HCT116 (cell line): ENCODE results near the gene GFPT2. TPM values are rescaled to one million over a fixed set of nuclear protein-coding genes. Genes with fewer than 3 reads are reported as not detected.

Experiments used
- ATAC-seq: fragments of 200-7000 bp; cut with Tn5 transposase; 2 replicates; pipeline ENCODE4 v1.9.1; 2020; ENCODE audit warnings: mild to moderate bottlenecking, moderate library complexity
- BruUV-seq: library from RNA; stranded (reverse); fragments of 400-500 nt; replicated peaks from 2 replicates; lab custom pipeline; 2021; lab: Mats Ljungman, UMichigan
- CTCF ChIA-PET: fragments of 300-600 bp; sonication (Branson Sonifier 250); formaldehyde crosslinking; loops from one replicate; lab custom pipeline; 2021; ENCODE audit warnings: antibody characterized with exemption; lab: Charles Lee
- POLR2A ChIA-PET: fragments of 300-600, 350-600 bp; sonication (Branson Sonifier 250); formaldehyde crosslinking; loops from one replicate; lab custom pipeline; 2021; ENCODE audit warnings: antibody characterized with exemption; lab: Charles Lee
- RAD21 ChIA-PET, 2 experiments: fragments of 300-600 bp; sonication (Branson Sonifier 250); formaldehyde crosslinking; loops; one replicate each; lab custom pipeline; 2023; ENCODE audit warnings: low total read pairs in 2 of 2; ENCODE audit not compliant: uncharacterized antibody in 2 of 2, unreplicated experiment in 2 of 2, low non-redundant PET in 1 of 2; lab: Charles Lee
- DNase-seq: peaks from one replicate; pipeline ENCODE4 v3.0.0-alpha.2; 2010; ENCODE audit warnings: low read depth, low spot score
- H2AFZ ChIP-seq: fragments of 200-600 bp; shearing (Covaris generic), sonication (generic); 2 replicates; pipeline ENCODE4 v1.6.1; 2017; ENCODE audit warnings: low read depth, mixed run types, mixed read lengths, antibody characterized with exemption, low read length; ENCODE audit not compliant: poor library complexity, severe bottlenecking
- H3K27ac ChIP-seq: 2 replicates; pipeline ENCODE4 v1.5.1; 2012; ENCODE audit warnings: low read depth, low read length
- H3K27me3 ChIP-seq: fragments of 200-600 bp; sonication (generic); 2 replicates; pipeline ENCODE4 v1.6.1; 2016; ENCODE audit warnings: mixed run types, low read length, mixed read lengths; ENCODE audit not compliant: insufficient read depth
- H3K36me3 ChIP-seq, 2 experiments: fragments of 200-500 bp in 1 of 2; fragments of 200-600 bp in 1 of 2; sonication (Bioruptor generic) in 1 of 2; sonication (generic) in 1 of 2; 2 replicates each; pipeline versions ENCODE4 v1.5.1 to v1.6.1; 2014 to 2016; ENCODE audit warnings: low read length in 2 of 2, inconsistent platforms in 1 of 2, mixed read lengths in 1 of 2, mixed run types in 1 of 2; ENCODE audit not compliant: insufficient read depth in 2 of 2, control insufficient read depth in 1 of 2
- H3K4me1 ChIP-seq, 2 experiments: fragments of 200-600 bp in 1 of 2; sonication (generic) in 1 of 2; 2 replicates each; pipeline versions ENCODE4 v1.5.1 to v1.6.1; 2012 to 2017; ENCODE audit warnings: low read length in 2 of 2, inconsistent platforms in 1 of 2, mild to moderate bottlenecking in 1 of 2, mixed read lengths in 1 of 2, mixed run types in 1 of 2, moderate library complexity in 1 of 2; ENCODE audit not compliant: insufficient read depth in 2 of 2, control insufficient read depth in 1 of 2
- H3K4me2 ChIP-seq: fragments of 200-600 bp; sonication (generic); 2 replicates; pipeline ENCODE4 v1.6.1; 2017; ENCODE audit warnings: mixed run types, low read length, mixed read lengths
- H3K4me3 ChIP-seq, 2 experiments: fragments of 200-600 bp in 1 of 2; sonication (generic) in 1 of 2; replicated peaks in 1 of 2; 2 replicates each; pipeline ENCODE4 v1.5.1; 2011 to 2016; ENCODE audit warnings: low read length in 2 of 2, control low read depth in 1 of 2, low read depth in 1 of 2, mild to moderate bottlenecking in 1 of 2, mixed read lengths in 1 of 2, mixed run types in 1 of 2
- H3K79me2 ChIP-seq: fragments of 200-600 bp; sonication (generic); 2 replicates; pipeline ENCODE4 v1.6.1; 2017; ENCODE audit warnings: mild to moderate bottlenecking, mixed run types, low read length, moderate library complexity, mixed read lengths; ENCODE audit not compliant: insufficient read depth
- H3K9ac ChIP-seq: fragments of 200-600 bp; sonication (generic); 2 replicates; pipeline ENCODE4 v1.6.1; 2016; ENCODE audit warnings: low read length, mixed read lengths
- H3K9me2 ChIP-seq: fragments of 200-600 bp; sonication (generic), shearing (Covaris generic); 2 replicates; pipeline ENCODE4 v1.6.1; 2017; ENCODE audit warnings: mixed run types, mild to moderate bottlenecking, moderate library complexity; ENCODE audit not compliant: insufficient read depth
- H3K9me3 ChIP-seq, 2 experiments: fragments of 200-500 bp in 1 of 2; fragments of 200-600 bp in 1 of 2; sonication (Bioruptor generic) in 1 of 2; sonication (generic) in 1 of 2; 2 replicates each; pipeline ENCODE4 v1.6.1; 2014 to 2017; ENCODE audit warnings: low read length in 2 of 2, mixed read lengths in 2 of 2, inconsistent platforms in 1 of 2, low read depth in 1 of 2, mild to moderate bottlenecking in 1 of 2, mixed run types in 1 of 2, moderate library complexity in 1 of 2; ENCODE audit not compliant: control insufficient read depth in 1 of 2, insufficient read depth in 1 of 2
- H4K20me1 ChIP-seq: fragments of 200-600 bp; sonication (generic), shearing (Covaris generic); 2 replicates; pipeline ENCODE4 v1.6.1; 2017; ENCODE audit warnings: mixed run types, mild to moderate bottlenecking, moderate library complexity; ENCODE audit not compliant: insufficient read depth
- ELF1 ChIP-seq: IDR thresholded peaks from 2 replicates; pipeline ENCODE4 v1.6.1; 2012; ENCODE audit warnings: low read depth, borderline replicate concordance
- EZH2 ChIP-seq: fragments of 200-600 bp; sonication (generic); IDR thresholded peaks from 2 replicates; pipeline ENCODE4 v1.6.1; 2017; ENCODE audit warnings: antibody characterized with exemption, mixed run types
- EZH2phosphoT487 ChIP-seq: fragments of 200-600 bp; IDR thresholded peaks from 2 replicates; pipeline ENCODE4 v1.6.1; 2018; ENCODE audit warnings: antibody characterized with exemption, borderline replicate concordance
- FOSL1 ChIP-seq: IDR thresholded peaks from 2 replicates; pipeline ENCODE4 v1.6.1; 2012; ENCODE audit warnings: low read depth
- JUND ChIP-seq: IDR thresholded peaks from 2 replicates; pipeline ENCODE4 v1.6.1; 2012
- POLR2A ChIP-seq: IDR thresholded peaks from 2 replicates; pipeline ENCODE4 v1.7.0; 2011; ENCODE audit warnings: borderline replicate concordance; ENCODE audit not compliant: insufficient read depth, insufficient read length; ENCODE audit errors: extremely low read depth
- RAD21 ChIP-seq: IDR thresholded peaks from 2 replicates; pipeline ENCODE4 v1.6.1; 2012; ENCODE audit warnings: low read depth, mild to moderate bottlenecking
- SIN3A ChIP-seq: IDR thresholded peaks from 2 replicates; pipeline ENCODE4 v1.6.1; 2012; ENCODE audit warnings: low read depth
- SP1 ChIP-seq: IDR thresholded peaks from 2 replicates; pipeline ENCODE4 v1.6.1; 2012; ENCODE audit warnings: low read depth
- TCF7L2 ChIP-seq: IDR thresholded peaks from 2 replicates; pipeline ENCODE4 v1.7.0; 2011; ENCODE audit warnings: borderline replicate concordance, inconsistent platforms; ENCODE audit not compliant: insufficient read depth, insufficient read length; ENCODE audit errors: extremely low read depth
- ZFX ChIP-seq: fragments of 450-650 bp; IDR thresholded peaks from 2 replicates; pipeline ENCODE4 v1.6.1; 2017
- ZNF274 ChIP-seq: fragments of 200-500 bp; sonication (Bioruptor generic); IDR thresholded peaks from 2 replicates; pipeline ENCODE4 v1.6.1; 2014; ENCODE audit warnings: mild to moderate bottlenecking, low read depth, low read length, inconsistent platforms
- intact Hi-C: fragments of 100-400 bp; cut with micrococcal nuclease; formaldehyde crosslinking; loops from 2 replicates; pipeline ENCODE4 v1.10.0; 2022
- total RNA-seq: library from RNA; stranded (reverse); gene quantifications from one replicate; pipeline ENCODE4 v1.2.1, GENCODE V29; 2021; ENCODE audit not compliant: unreplicated experiment
- TF ChIP-seq, protein P1 (sequence below): IDR thresholded peaks from 2 replicates; pipeline ENCODE4 v1.6.1; 2012
- TF ChIP-seq, protein P2 (sequence below): IDR thresholded peaks from 2 replicates; pipeline ENCODE4 v1.6.1; 2012
- TF ChIP-seq, protein P3 (sequence below), 3 experiments: fragments of 200-600 bp in 1 of 3; sonication (generic) in 1 of 3; IDR thresholded peaks in 2 of 3; conservative IDR thresholded peaks in 1 of 3; 2 replicates each; pipeline ENCODE4 v1.5.1; 2012 to 2017; ENCODE audit warnings: low read depth in 2 of 3, low read length in 2 of 3, antibody characterized with exemption in 1 of 3, borderline replicate concordance in 1 of 3, control low read depth in 1 of 3, mild to moderate bottlenecking in 1 of 3, mixed read lengths in 1 of 3, mixed run types in 1 of 3, moderate library complexity in 1 of 3; ENCODE audit not compliant: insufficient read depth in 1 of 3
- TF ChIP-seq, protein P4 (sequence below): IDR thresholded peaks from 2 replicates; pipeline ENCODE4 v1.6.1; 2012; ENCODE audit warnings: low read depth

Gene GFPT2
- total RNA-seq, 1 experiment from 2014 or later, result 16.1 TPM

DNA sequence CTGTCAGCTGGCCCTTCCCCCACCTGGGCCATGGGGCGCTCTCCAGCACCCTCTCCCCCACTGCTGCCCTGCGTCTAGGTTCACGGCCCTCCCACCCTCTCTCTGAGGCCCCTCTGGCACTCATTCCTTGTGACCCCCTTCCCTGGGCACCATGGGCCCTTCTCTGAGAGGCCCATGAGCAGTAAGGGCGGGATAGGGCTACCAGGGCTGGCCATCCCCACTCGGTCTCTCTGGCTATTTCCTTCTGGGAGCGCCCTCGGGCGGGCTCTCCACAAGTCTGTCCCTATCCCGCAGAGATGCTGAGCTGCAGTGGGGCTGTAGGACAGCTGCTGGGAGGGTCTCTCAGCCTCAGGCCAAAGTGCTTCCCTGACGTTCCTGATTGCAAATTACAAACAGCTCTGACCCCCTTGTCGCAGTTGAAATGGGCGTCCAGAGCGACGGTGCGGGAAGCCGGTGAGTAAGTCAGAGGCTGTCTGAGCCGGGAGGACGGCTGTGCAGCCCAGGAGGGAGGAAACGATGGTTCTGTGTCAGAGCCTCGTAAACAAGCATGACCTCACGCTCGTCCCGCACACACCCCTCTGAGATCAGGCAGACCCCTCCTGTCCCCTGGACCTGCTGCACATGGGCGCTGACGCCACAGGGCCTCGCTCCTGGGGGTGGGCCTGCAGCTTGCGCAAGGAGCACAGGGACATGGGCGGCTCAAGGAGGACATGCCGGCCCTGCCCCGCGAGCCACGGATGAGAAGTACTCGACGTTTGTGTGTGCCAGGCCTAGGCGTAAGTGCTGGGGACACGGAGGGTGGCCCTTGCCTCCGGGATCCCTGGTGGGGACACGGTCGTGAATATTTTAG, 36.3 kb upstream of the GFPT2 start:
- no peak overlapping the region for H3K27ac ChIP-seq
- no peak overlapping the region for H3K9ac ChIP-seq
- ChIA-PET POLR2A (no interaction called here), RAD21 (no interaction called here), CTCF (no interaction called here)
- no peaks in the 10 kb centered on the region for H3K9me2 ChIP-seq
- no peak for DNase-seq
- no peaks in the 10 kb centered on the region for H3K4me1 ChIP-seq
- ATAC-seq, result no peak
- H3K27me3 ChIP-seq, result no peaks in the 10 kb centered on the region
- H4K20me1 ChIP-seq, result no peaks in the 10 kb centered on the region
- H3K36me3 ChIP-seq, result no peaks in the 10 kb centered on the region
- H3K9me3 ChIP-seq, result no peaks in the 10 kb centered on the region
- no peaks in the 10 kb centered on the region for H3K79me2 ChIP-seq
- no peak overlapping the region for H3K4me2 ChIP-seq
- no peak overlapping the region for H3K4me3 ChIP-seq
- no peak overlapping the region for H2AFZ ChIP-seq
- no TSS peak for BruUV-seq
- TF ChIP-seq ZFX (no peak), TCF7L2 (no peak), ZNF274 (no peak), POLR2A (no peak), ELF1 (no peak), FOSL1 (no peak), JUND (no peak), RAD21 (no peak), EZH2phosphoT487 (no peak), SIN3A (no peak), SP1 (no peak), EZH2 (no peak)
- TF ChIP-seq, protein P1, sequence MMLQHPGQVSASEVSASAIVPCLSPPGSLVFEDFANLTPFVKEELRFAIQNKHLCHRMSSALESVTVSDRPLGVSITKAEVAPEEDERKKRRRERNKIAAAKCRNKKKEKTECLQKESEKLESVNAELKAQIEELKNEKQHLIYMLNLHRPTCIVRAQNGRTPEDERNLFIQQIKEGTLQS, result no peak
- TF ChIP-seq, protein P2, sequence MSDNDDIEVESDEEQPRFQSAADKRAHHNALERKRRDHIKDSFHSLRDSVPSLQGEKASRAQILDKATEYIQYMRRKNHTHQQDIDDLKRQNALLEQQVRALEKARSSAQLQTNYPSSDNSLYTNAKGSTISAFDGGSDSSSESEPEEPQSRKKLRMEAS, result no peak
- TF ChIP-seq, protein P3, sequence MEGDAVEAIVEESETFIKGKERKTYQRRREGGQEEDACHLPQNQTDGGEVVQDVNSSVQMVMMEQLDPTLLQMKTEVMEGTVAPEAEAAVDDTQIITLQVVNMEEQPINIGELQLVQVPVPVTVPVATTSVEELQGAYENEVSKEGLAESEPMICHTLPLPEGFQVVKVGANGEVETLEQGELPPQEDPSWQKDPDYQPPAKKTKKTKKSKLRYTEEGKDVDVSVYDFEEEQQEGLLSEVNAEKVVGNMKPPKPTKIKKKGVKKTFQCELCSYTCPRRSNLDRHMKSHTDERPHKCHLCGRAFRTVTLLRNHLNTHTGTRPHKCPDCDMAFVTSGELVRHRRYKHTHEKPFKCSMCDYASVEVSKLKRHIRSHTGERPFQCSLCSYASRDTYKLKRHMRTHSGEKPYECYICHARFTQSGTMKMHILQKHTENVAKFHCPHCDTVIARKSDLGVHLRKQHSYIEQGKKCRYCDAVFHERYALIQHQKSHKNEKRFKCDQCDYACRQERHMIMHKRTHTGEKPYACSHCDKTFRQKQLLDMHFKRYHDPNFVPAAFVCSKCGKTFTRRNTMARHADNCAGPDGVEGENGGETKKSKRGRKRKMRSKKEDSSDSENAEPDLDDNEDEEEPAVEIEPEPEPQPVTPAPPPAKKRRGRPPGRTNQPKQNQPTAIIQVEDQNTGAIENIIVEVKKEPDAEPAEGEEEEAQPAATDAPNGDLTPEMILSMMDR (IDR thresholded peaks at IDR 0.05 in 2 of 3, conservative IDR thresholded peaks at IDR 0.05 in 1 of 3; ENCODE audit: borderline replicate concordance in 1 of 3, insufficient read depth in 1 of 3, low read depth in 2 of 3, low read length in 2 of 3), result no peak
- TF ChIP-seq, protein P4, sequence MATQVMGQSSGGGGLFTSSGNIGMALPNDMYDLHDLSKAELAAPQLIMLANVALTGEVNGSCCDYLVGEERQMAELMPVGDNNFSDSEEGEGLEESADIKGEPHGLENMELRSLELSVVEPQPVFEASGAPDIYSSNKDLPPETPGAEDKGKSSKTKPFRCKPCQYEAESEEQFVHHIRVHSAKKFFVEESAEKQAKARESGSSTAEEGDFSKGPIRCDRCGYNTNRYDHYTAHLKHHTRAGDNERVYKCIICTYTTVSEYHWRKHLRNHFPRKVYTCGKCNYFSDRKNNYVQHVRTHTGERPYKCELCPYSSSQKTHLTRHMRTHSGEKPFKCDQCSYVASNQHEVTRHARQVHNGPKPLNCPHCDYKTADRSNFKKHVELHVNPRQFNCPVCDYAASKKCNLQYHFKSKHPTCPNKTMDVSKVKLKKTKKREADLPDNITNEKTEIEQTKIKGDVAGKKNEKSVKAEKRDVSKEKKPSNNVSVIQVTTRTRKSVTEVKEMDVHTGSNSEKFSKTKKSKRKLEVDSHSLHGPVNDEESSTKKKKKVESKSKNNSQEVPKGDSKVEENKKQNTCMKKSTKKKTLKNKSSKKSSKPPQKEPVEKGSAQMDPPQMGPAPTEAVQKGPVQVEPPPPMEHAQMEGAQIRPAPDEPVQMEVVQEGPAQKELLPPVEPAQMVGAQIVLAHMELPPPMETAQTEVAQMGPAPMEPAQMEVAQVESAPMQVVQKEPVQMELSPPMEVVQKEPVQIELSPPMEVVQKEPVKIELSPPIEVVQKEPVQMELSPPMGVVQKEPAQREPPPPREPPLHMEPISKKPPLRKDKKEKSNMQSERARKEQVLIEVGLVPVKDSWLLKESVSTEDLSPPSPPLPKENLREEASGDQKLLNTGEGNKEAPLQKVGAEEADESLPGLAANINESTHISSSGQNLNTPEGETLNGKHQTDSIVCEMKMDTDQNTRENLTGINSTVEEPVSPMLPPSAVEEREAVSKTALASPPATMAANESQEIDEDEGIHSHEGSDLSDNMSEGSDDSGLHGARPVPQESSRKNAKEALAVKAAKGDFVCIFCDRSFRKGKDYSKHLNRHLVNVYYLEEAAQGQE, result no peak
- intact Hi-C loops, result no loop called here
